Skeletal muscle tissue (tissue), 5 donors: ENCODE data around the gene RARS1. TPM values are rescaled to one million over a fixed set of nuclear protein-coding genes. Genes with fewer than 3 reads are reported as not detected.

ENCODE experiments used
- H3K27ac ChIP-seq: one replicate; pipeline ENCODE4 v1.7.0; 2013; ENCODE audit warnings: mild to moderate bottlenecking, low read depth, low read length, inconsistent platforms
- H3K27me3 ChIP-seq, 3 donors: one replicate each; pipeline ENCODE4 v1.7.0; 2013; ENCODE audit warnings: low read length in 3 of 3; ENCODE audit not compliant: control insufficient read depth in 3 of 3, insufficient read depth in 3 of 3
- H3K36me3 ChIP-seq, 3 donors: one replicate each; pipeline ENCODE4 v1.7.0; 2013; ENCODE audit warnings: low read length in 3 of 3; ENCODE audit not compliant: control insufficient read depth in 3 of 3, insufficient read depth in 3 of 3
- H3K4me1 ChIP-seq, 3 donors: one replicate each; pipeline ENCODE4 v1.7.0; 2013; ENCODE audit warnings: low read length in 3 of 3, mild to moderate bottlenecking in 3 of 3; ENCODE audit not compliant: control insufficient read depth in 3 of 3, insufficient read depth in 3 of 3
- H3K4me3 ChIP-seq, 3 donors: one replicate each; pipeline ENCODE4 v1.7.0; 2013; ENCODE audit warnings: low read length in 3 of 3
- H3K9ac ChIP-seq, 3 donors: one replicate each; pipeline ENCODE4 v1.7.0; 2013; ENCODE audit warnings: low read length in 3 of 3, mild to moderate bottlenecking in 3 of 3, moderate library complexity in 2 of 3, low read depth in 1 of 3
- H3K9me3 ChIP-seq, 3 donors: one replicate each; pipeline ENCODE4 v1.7.0; 2013; ENCODE audit warnings: low read length in 3 of 3; ENCODE audit not compliant: control insufficient read depth in 3 of 3
- small RNA-seq: library from RNA; depleted of rRNA; stranded (forward); fragments of <200 nt; gene quantifications from one replicate; pipeline ENCODE3, GENCODE V24; 2014
- total RNA-seq: library from RNA; depleted of rRNA; stranded (reverse); fragments of >200 nt; gene quantifications from one replicate; pipeline ENCODE4 v1.2.3, GENCODE V29; 2014
- donor health status: Osteomylitis.

The RARS1 gene
- total RNA-seq, 1 donor from 2014 or later = 124 TPM

- Histone ChIP-seq H3K4me1 (peaks cover 3 to 8% (median 5%) of the 10 kb centered on the region in 3 donors), H3K27me3 (no peaks in the 10 kb centered on the region), H3K27ac (no peak overlapping the region), H3K9me3 (no peaks in the 10 kb centered on the region), H3K4me3 (no peak overlapping the region), H3K36me3 (peaks cover 3 to 6% (median 5%) of the 10 kb centered on the region in 3 donors), H3K9ac (no peak overlapping the region)
Observed at GRCh38 chr5:168549554-168549953, 63.3 kb downstream of the RARS1 start.

GRCh38 chr5:168550656-168551055 is 64.4 kb downstream of the RARS1 start:
- Histone ChIP-seq H3K9ac (no peak overlapping the region), H3K27me3 (no peaks in the 10 kb centered on the region), H3K9me3 (no peaks in the 10 kb centered on the region), H3K4me3 (no peak overlapping the region), H3K27ac (no peak overlapping the region), H3K36me3 (peaks cover 5 to 6% (median 5%) of the 10 kb centered on the region in 3 donors), H3K4me1 (peaks cover 3 to 8% (median 5%) of the 10 kb centered on the region in 3 donors)

- H3K4me3 ChIP-seq = peak overlapping the region in 1 of 3 donors; percentile 13
- peaks cover 5 to 8% (median 6%) of the 10 kb centered on the region in 3 donors for H3K36me3 ChIP-seq
- peaks cover 3 to 10% (median 5%) of the 10 kb centered on the region in 3 donors for H3K4me1 ChIP-seq
- peak overlapping the region; percentile 70 for H3K27ac ChIP-seq
- no peak overlapping the region for H3K9ac ChIP-seq
- no peaks in the 10 kb centered on the region for H3K27me3 ChIP-seq
- no peaks in the 10 kb centered on the region for H3K9me3 ChIP-seq
Observed at GRCh38 chr5:168552146-168552545, 65.9 kb downstream of the RARS1 start.

- Histone ChIP-seq H3K36me3 (peaks cover 7 to 11% (median 8%) of the 10 kb centered on the region in 3 donors), H3K9me3 (no peaks in the 10 kb centered on the region), H3K27ac (no peak overlapping the region), H3K4me3 (no peak overlapping the region), H3K27me3 (no peaks in the 10 kb centered on the region), H3K4me1 (peaks cover 3 to 10% (median 5%) of the 10 kb centered on the region in 3 donors), H3K9ac (no peak overlapping the region)
Observed at GRCh38 chr5:168553377-168554130, 67.3 kb downstream of the RARS1 start.

GRCh38 chr5:168557389-168557788 is 71.1 kb downstream of the RARS1 start:
- peaks cover 9 to 23% (median 19%) of the 10 kb centered on the region in 3 donors for H3K36me3 ChIP-seq
- H3K27ac ChIP-seq = peak overlapping the region; percentile 26
- H3K27me3 ChIP-seq = no peaks in the 10 kb centered on the region
- peaks cover 0 to 4% (median 1%) of the 10 kb centered on the region in 3 donors for H3K4me1 ChIP-seq
- H3K9ac ChIP-seq = no peak overlapping the region
- no peak overlapping the region for H3K4me3 ChIP-seq
- no peaks in the 10 kb centered on the region for H3K9me3 ChIP-seq

- H3K27ac ChIP-seq = no peak overlapping the region
- no peaks in the 10 kb centered on the region for H3K9me3 ChIP-seq
- peaks cover 6 to 35% (median 17%) of the 10 kb centered on the region in 3 donors for H3K36me3 ChIP-seq
- no peak overlapping the region for H3K9ac ChIP-seq
- no peaks in the 10 kb centered on the region for H3K4me1 ChIP-seq
- H3K4me3 ChIP-seq = no peak overlapping the region
- no peaks in the 10 kb centered on the region for H3K27me3 ChIP-seq
Observed at GRCh38 chr5:168562279-168562678, 76.0 kb downstream of the RARS1 start.

- Histone ChIP-seq H3K36me3 (peaks cover 2 to 38% (median 15%) of the 10 kb centered on the region in 3 donors), H3K4me1 (no peaks in the 10 kb centered on the region), H3K27ac (no peak overlapping the region), H3K9me3 (no peaks in the 10 kb centered on the region), H3K9ac (no peak overlapping the region), H3K27me3 (no peaks in the 10 kb centered on the region), H3K4me3 (no peak overlapping the region)
Observed at GRCh38 chr5:168563959-168564358, 77.7 kb downstream of the RARS1 start.

GRCh38 chr5:168568738-168569137 is 82.5 kb downstream of the RARS1 start:
- peaks cover 2 to 24% (median 10%) of the 10 kb centered on the region in 3 donors for H3K36me3 ChIP-seq
- no peak overlapping the region for H3K9ac ChIP-seq
- no peaks in the 10 kb centered on the region for H3K27me3 ChIP-seq

More at GRCh38 chr5:168568738-168569137, 82.5 kb downstream of the RARS1 start:
- H3K4me3 ChIP-seq = no peak overlapping the region
- no peak overlapping the region for H3K27ac ChIP-seq
- H3K9me3 ChIP-seq = no peaks in the 10 kb centered on the region
- no peaks in the 10 kb centered on the region for H3K4me1 ChIP-seq

Small RNA genes within 50 kb of the gene (small RNA-seq; reads per million reads assigned to genes)
- 0.60 reads per million, percentile 67 among the genes with 10 or more reads in this experiment for gene MIR103A1

Other genes starting within 250 kb of the RARS1 start
- 0.52 TPM for gene WWC1, start 194.8 kb upstream of the RARS1 start, total RNA-seq
- gene FBLL1, start 42.8 kb downstream of the RARS1 start, total RNA-seq = 0.52 TPM
- gene PANK3, start 92.9 kb downstream of the RARS1 start, total RNA-seq = 38.6 TPM